HG03064 (cell line): Measurements from ENCODE around the gene PLPPR4.

ENCODE experiments used
- ATAC-seq: cut with Tn5 transposase; IDR thresholded peaks from one replicate; pipeline ENCODE4 v1.9.1; 2021; ENCODE audit warnings: low read depth; ENCODE audit not compliant: unreplicated experiment

Gene PLPPR4

GRCh38 chr1:99334991-99335390 lies 70.7 kb downstream of the PLPPR4 start:
- no peak for ATAC-seq

- no peak for ATAC-seq
These were observed 82.9 kb downstream of the PLPPR4 start for GRCh38 chr1:99347041-99347684.

- ATAC-seq: no peak
These were observed 84.3 kb downstream of the PLPPR4 start for GRCh38 chr1:99348397-99349132.

DNA sequence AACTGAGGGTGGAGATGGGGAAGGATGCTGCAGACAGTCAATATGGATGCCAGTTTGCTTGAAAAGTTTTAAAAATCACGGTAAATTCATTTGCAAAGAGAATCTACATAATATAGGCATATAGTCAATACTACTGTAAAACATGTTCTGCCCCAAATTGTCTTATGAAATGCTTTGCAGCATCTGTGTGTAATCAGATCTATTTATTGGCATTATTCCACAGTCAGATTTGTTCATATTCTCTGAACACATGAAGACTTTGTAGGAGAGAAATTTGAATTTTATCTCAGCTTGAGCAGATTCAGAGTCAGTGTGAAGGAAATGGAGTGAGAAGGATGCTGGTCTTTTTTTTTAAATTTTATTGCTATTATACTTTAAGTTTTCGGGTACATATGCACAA lies 88.5 kb downstream of the PLPPR4 start:
- no peak for ATAC-seq

DNA sequence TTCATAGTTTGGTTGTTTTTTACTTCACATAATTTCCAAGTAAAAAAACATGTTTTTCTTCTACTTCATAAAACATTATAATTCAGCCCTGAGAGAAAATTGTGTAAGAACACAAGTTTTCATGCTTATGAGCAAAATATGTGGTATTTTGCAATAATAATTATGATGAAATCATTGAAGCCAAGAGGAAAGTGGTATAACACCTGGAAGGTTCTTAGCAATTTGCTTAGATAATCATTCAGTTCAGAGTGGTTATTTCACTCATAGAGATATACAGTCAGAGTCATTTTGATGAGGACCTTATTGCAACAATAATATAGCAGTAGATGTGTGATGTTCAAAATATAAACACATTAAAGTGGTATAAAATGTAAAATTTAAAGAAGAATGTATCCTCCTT lies 94.5 kb downstream of the PLPPR4 start:
- ATAC-seq: no peak
